A549 (cell line): ENCODE results near the gene SPRR2A.

Experiments
- CTCF ChIP-seq: fragments of >200 bp; sonication (Bioruptor Twin); formaldehyde crosslinking; IDR thresholded peaks from 3 replicates; pipeline ENCODE4 v1.5.1; 2016
- HOXB5 ChIP-seq: fragments of 250-450 bp; sonication (Bioruptor Pico); IDR thresholded peaks from 2 replicates; pipeline ENCODE4 v1.5.0; 2020; ENCODE audit warnings: mild to moderate bottlenecking, moderate library complexity
- MAFK ChIP-seq: fragments of 450-650 bp; IDR thresholded peaks from 2 replicates; pipeline ENCODE4 v1.6.1; 2014; ENCODE audit not compliant: partially characterized antibody
- MAZ ChIP-seq: fragments of 150-350 bp; IDR thresholded peaks from 2 replicates; pipeline ENCODE4 v1.6.1; 2014; ENCODE audit warnings: antibody characterized with exemption, low read depth, low read length, borderline replicate concordance
- MYC ChIP-seq: IDR thresholded peaks from 2 replicates; pipeline ENCODE4 v1.6.1; 2012; ENCODE audit warnings: mild to moderate bottlenecking, inconsistent platforms, low read length, improper control_type of control experiment, borderline replicate concordance
- POLR2A ChIP-seq: IDR thresholded peaks from 2 replicates; pipeline ENCODE4 v1.6.1; 2012; ENCODE audit warnings: mild to moderate bottlenecking, low read length
- SMC3 ChIP-seq: fragments of >200 bp; sonication (Bioruptor Twin); formaldehyde crosslinking; IDR thresholded peaks from 3 replicates; pipeline ENCODE4 v1.6.1; 2018; ENCODE audit warnings: inconsistent platforms

- TF ChIP-seq POLR2A, result no peak
- no peak for TF ChIP-seq MAFK
- no peak for TF ChIP-seq SMC3
- no peak for TF ChIP-seq CTCF
- TF ChIP-seq MYC, result no peak
- TF ChIP-seq HOXB5, result no peak
- no peak for TF ChIP-seq MAZ
Measured at GRCh38 chr1:153058826-153059784, 1.8 kb upstream of the SPRR2A start.
